NCI-H128 (cell line): ENCODE measurements around the gene HMGA1.

Source experiments
- DNase-seq: peaks from one replicate; lab custom pipeline; 2025; ENCODE audit not compliant: unreplicated experiment; lab: John Stamatoyannopoulos, UW

HMGA1 gene

DNA sequence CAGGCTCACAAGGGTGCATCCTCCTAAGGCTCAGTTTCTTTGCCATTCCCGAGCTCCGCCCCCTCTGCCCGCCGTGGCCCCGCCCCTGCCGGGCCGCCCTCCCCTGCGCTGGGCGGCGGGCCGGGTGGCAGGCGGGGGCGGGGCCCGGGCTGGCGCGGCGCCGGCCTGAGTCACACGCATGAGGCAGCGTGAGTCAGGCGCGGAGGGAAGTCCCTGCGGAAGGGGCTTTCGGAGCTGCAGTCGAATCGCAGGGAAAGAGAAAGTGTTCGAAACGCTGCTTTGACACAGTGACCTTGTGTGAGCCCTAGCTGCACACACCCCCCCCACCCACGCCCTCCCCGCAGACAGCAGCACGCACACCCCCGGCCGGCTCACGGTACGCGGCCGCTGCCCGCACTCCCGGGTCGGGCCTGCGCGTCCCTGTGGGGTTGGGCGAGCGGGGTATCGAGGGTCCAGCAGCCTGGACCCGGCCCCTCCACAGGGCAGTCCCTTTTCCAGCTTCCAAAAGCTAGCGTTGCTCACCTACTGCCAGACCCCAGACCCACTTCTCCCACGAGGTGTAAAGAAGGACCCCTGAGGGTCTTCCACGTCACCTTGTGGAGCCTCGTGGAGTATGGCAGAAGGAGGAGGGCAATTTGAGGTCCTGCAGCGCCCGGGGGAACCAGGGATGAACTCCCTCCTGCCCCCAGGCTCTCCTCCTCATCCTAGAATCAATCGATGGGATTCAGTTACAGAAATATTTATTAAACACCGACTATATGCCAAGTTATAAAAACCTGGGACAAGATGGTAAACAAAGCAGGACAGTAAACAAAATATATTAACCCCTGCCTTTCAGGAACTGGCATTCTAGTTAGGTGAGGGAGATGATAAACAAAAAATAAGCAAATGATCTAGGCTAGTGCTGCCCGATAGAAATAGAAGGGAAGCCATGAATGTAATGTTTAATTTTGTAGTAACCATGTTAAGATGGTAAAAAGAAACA, 12.4 kb upstream of the HMGA1 start:
- peak; percentile 77 for DNase-seq

DNA sequence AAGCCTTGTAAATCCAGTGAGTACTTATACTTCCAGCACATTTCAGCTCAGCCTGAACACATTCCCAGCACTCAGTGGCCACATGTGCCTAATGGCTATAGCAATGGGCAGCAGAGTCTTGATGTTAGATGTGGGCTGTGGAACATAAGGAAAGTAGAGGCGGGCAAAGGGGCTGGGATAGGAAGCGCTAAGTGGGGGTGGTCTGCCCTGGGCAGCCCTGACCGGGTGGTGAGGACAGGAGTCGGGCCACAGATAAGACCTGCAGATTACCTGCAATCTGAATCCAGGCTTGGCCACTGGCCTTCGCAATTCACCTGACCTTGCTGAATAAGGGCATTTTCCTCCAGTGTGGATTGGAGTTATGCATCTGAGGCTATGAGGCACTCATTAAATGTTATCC, 11.1 kb upstream of the HMGA1 start:
- no peak for DNase-seq

DNA sequence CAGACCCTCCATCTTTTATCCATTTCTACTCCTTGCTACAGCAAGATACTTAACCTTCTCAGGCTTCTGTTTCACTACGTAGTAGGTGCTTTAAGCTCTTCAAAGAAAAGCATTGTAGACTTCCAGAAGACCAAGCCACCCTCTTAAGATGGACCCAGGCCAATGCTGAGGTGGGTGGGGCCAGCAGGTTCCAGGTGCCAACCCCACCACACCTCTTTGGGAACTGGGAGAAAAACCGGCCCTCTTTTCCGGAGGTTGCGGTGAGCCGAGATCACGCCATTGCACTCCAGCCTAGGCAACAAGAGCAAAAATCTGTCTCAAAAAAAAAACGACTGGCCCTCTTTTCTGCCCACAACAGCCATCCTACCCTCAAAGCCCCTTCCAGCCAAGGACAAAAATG, 10.6 kb upstream of the HMGA1 start:
- DNase-seq = no peak

DNA sequence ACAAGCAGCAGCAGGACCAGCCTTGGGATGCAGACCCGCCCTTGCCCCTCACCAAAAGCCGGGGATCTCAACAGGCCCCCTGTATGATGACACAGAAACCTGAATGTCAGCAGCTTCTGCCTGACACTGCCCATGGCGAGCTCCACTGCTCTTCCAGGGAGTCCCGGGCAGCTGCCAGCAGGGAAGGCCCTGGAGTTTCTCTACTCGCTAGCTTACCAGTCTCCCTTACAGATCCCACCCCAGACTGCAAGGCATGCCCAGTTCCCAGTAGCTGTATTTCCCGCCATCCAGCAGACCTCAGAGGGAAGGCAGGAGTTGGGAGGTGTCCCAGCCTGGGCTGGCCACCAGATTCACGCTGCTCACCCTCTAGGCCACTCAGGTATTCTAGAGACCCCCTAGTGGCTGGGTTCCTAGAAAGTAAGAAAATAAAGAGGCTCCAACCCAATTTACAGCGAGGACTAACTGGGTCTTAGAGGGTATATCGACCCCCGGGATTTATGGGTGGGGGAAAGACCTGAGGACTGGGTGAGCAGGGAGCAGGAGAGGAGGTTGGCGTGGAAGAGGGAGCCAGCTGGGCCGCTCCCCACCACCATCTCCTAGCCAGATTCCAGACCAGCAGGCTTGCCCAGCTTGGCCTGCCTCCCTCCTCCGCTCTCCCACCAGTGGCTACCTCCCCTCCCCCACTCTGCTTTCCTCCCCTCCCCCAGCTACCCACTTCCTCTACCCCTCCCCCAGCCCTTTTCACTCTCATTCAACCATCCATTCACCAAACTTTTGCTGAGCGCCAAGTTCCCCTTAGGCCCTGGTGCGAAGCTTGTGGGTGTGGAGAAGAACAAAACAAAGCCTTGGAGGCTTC, 9.7 kb upstream of the HMGA1 start:
- DNase-seq = no peak

DNA sequence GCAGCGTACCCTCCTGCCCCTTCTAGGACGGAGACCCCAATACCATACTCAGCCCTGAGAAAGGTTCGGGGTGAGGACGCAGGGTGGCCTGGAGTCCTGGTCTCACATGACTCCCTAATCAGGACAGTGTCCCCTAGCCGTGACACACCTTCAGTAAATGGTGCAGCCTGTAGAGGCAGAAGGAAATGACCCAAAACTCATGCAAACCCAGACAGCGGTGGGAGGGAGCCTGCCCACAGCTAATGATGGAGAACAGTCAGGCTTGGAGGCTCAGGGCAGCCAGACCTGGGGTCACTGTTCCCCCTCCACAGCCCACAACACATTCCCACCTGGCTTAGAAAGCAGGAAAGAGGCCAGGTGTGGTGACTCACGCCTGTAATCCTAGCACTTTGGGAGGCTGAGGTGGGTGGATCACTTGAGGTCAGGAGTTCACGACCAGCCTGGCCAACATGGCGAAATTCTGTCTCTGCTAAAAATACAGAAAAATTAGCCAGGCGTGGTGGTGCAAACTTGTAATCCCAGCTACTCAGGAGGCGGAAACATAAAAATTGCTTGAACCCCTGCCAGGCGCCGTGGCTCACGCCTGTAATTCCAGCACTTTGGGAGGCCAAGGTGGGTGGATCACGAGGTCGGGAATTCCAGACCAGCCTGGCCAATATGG, 8.8 kb upstream of the HMGA1 start:
- no peak for DNase-seq

DNA sequence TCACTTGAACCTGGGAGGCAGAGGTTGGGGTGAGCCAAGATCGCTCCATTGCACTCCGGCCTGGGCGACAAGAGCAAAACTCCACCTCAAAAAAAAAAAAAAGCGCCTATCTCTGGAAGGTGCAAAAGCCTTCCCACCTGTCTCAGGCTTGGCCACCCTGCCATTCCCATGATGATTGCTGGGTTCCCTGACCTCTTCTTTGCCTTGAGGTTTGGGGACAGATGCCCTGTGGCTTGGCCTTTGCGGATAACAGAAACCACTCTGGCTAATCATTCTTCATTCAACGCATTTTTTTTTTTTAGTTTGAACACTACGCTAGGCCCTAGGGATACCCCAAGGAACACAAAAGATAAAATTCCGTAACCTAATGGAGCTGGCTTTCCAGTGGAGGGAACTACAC, 6.8 kb upstream of the HMGA1 start:
- no peak for DNase-seq

DNA sequence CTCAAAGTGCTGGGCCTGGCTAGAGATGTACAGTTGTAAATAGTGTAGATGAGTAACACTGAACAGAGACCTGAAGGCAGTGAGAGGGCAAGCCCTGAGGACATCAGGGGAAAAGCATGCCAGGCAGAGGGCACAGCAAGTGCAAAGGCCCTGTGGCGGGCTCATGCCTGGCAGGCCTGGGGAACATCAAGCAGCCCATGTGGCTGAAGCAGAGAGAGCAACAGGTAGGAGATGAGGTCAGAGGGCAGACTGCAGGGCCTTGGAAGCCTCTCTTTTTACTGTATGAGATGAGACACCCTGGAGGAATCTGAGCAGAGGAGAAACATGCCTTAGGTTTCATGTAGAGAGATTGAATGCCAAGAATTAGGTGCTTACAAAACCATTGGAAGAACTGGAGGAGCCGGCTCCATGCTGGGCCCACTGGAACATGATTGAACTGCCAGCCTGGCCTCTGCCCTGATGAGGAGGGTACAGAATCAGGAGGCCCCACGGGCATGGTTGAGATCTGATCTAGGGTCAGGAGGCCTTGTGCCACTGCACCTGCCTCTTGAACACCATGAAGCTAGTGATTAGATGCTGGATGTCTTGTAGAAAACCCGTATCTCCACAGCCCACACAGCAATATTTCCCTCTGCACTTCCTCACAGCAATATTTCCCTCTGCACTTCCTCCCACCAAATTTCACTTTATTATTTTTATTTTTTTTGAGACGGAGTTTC, 5.9 kb upstream of the HMGA1 start:
- DNase-seq = no peak

GRCh38 chr6:34231566-34232336, 4.9 kb upstream of the HMGA1 start:
- no peak for DNase-seq

DNA sequence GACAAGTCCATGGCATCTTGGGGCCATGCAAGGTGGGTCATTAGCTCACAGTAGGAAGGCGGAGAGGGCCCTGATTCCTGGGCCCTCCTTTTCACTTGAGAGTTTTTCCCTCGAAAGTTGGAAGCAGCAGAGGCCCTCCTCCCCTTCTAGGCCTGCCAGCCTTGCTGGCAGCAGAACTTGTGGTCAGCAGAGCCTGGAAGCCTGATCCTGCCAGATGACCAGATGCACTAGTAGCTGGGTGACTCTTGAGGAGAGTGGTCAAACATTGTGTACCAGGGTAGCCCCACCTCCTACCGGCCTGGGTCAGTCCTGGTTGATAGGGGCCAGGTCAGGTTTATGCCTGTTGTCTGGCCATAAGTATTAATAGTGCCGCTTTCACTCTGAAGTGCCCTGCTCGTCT, 3.8 kb upstream of the HMGA1 start:
- DNase-seq = no peak

- no peak for DNase-seq
These were observed 2.8 kb upstream of the HMGA1 start for GRCh38 chr6:34233867-34234266.

GRCh38 chr6:34234667-34235306, 1.9 kb upstream of the HMGA1 start:
- no peak for DNase-seq

DNA sequence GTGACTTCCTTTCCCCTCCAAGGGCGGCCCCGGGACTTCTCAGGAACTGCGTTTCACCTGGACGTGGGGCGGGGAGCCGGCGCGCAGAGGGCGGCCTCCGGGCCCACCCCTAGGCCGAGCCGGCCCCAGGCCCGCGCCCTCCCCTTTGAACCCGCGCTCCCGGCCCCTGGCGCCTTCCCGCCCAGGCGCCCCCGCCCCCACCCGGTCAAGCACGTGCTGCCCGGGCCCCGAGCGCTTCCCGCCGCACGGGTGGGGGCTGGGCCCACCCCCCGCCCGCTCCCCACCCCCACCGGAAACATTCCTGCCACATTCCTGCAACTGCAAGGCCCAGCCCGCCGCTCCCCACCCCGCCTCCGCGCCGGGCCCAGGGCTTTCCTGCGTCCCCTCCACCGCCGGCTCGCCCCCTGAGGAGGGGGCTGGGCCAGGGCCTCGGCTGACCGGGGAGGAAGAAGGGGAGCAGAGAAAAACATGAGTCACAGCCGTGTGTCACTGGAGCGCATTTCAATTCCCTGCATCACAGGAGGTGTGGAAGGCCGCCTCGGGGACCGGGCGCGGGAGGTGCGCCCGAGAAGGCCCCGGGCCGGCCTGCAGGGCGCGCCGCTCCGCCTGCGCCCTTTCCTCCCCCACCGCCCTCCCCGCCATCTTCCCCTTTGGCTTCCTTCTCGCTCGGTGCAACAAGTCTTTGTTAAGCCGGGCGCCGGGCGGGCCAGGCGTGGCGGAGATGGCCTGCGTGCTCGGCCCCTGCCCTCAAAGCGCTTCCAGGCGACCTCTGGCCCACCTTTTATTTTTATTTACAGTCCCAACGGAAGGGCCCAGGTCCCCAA, 1.2 kb upstream of the HMGA1 start:
- DNase-seq = no peak

DNA sequence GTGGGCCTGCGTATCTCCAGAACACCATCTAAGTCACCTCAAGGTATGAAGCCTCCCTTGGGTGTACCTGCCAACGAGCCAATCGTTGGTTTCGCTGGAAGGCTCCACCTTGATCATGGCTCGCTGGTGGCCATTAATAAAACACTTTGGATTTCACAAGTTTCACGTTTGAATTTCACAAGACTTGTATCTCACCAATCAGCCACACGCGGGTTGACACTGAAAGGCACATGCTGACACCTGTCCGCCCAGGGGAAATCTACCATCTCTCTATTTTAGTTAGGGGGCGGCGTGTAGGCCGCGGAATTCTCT, 586 bp upstream of the HMGA1 start:
- DNase-seq = no peak

- no peak for DNase-seq
These were observed 646 bp downstream of the HMGA1 start for GRCh38 chr6:34237316-34237721.

DNA sequence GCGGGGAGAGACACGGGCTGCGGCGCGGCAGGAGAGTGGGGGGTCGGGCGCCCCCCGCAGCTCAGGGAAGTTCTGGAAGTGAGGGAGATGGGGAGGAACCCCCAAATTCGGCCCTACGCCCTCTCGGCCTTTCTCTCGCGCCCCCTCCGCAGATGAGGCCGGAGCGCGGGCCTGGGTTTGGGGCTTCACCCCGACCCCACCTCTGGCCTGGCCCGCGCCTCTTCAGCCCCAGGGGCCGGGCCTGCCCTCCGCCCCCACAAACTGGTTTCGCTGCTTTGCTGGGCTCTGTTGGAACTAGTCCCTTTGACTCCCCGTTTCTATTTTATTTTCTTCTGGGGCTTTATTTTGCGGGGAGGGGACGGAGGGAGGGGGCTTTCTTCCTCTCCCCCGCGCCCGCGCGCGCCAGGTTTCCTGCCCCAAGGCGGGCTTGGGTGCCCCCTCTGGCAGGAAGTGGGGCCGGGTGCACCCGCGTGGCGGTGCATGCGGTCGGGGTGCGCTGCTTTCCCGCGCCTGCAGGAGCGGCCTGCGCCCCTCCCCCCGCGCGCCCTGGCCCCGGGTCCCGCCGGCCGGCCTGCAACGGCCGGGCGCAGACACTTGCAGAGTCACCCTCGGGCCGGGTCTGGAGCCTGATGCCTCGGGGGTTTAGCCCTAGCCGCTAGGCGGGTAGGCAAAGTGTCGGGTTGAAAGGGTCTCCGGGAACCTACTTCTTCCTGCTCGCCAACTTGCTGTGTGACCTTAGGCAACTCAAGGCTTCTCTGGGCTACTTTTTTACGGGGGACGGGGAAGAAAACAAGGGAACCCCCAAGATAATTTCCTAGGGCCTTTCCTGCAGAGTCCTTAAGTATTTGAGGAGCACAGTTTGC, 1.3 kb downstream of the HMGA1 start:
- peak; percentile 21 for DNase-seq

DNA sequence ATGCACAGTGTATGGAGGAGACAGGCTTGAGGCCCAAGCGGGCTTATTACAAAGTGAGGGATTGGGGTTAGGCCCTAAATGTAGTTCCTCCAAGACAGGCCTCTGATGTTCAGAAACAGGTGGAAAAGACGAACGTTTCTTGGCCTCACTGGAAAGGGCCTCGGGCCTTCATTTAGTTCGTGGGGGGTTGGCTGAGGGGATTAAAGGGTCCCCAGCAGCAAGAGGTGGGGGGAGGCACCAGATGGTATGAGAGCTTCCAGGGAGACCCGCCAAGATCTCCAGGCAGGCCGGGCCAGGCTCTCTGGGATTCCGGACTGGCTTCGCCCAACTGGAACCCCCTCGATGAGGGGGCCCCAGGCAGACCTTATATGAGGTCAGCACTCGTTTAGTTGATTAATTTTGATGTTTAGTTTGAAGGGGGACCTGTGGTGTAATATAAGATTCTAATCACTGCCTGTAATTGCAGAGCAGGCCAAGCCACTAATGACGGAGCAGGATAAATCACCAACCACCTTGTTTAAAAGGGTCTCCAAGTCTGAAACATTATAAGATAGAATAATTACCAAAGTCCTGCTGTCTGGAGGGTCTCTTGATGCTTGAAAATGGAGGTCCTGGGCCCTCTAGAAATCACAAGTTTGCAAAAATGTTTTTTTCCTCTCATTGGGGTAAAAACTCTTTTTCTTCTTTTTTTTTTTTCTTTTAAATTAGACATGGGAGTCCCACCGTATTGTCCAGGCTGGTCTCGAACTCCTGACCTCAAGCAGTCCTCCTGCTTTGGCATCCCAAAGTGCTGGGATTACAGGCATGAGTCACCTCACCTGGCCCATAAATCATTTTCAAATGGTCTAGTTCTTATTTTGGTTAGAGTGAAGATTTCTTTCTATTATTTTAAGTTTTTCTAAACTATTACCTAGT, 2.2 kb downstream of the HMGA1 start:
- DNase-seq = no peak

DNA sequence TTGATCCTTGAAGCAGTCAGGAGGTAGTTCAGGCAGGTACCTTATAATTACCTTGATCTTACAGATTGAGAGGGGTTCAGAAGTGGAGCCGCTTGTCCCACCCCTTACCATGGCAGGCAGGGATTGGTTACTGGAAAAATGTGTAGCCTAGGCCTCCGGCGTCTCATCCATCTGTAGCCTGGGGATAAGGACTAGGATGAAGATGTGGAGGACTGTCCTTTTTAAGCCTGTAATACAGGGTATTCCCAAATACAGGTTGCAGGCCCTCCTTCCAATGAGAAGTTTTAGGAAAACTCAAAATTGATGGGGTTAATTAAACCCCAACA, 2.8 kb downstream of the HMGA1 start:
- no peak for DNase-seq
